Urinary bladder (tissue), 4 donors: Measurements from ENCODE around the gene C1QTNF1. TPM values are rescaled to one million over a fixed set of nuclear protein-coding genes. Genes with fewer than 3 reads are reported as not detected.
A peak's percentile ranks its signal among the peaks of the same experiment; 100 is the strongest.
"Not testable (repeated sequence)": the region's sequence is repeated elsewhere in the genome, so short reads cannot be mapped to it uniquely, and the experiment has no call there.

Experiments used
- DNase-seq: peaks from one replicate; pipeline ENCODE4 v3.0.0-alpha.2; 2015; ENCODE audit errors: extremely low spot score
- H3K27ac ChIP-seq: one replicate; pipeline ENCODE4 v1.5.1; 2013; ENCODE audit warnings: low read depth, mild to moderate bottlenecking, moderate library complexity
- H3K36me3 ChIP-seq: one replicate; pipeline ENCODE4 v1.6.1; 2013; ENCODE audit warnings: mild to moderate bottlenecking, moderate library complexity; ENCODE audit not compliant: insufficient read depth
- H3K4me1 ChIP-seq: one replicate; pipeline ENCODE4 v1.6.1; 2013; ENCODE audit warnings: mild to moderate bottlenecking, moderate library complexity; ENCODE audit not compliant: insufficient read depth
- H3K4me3 ChIP-seq: one replicate; pipeline ENCODE4 v1.5.1; 2013; ENCODE audit warnings: low read depth, low read length
- WGBS: extraction: QIAGEN DNeasy Blood & Tissue Kit; methylation state at CpG from one replicate; pipeline ENCODE4 v1.1.7; 2013; 5-methylcytosine and 5-hydroxymethylcytosine counted together
- polyA plus RNA-seq: library from polyadenylated mRNA; stranded (reverse); fragments of 200-250 nt; gene quantifications from one replicate; pipeline ENCODE4 v1.2.3, GENCODE V29; 2013
- total RNA-seq: library from RNA; depleted of rRNA; stranded (reverse); fragments of >200 nt; gene quantifications from one replicate; pipeline ENCODE4 v1.2.3, GENCODE V29; 2014
- donor health status: healthy with polysubstance abuse.
- donor health status: healthy.

C1QTNF1 gene
- total and polyA plus RNA-seq, 2 donors: 5.2 to 85.0 TPM

DNA sequence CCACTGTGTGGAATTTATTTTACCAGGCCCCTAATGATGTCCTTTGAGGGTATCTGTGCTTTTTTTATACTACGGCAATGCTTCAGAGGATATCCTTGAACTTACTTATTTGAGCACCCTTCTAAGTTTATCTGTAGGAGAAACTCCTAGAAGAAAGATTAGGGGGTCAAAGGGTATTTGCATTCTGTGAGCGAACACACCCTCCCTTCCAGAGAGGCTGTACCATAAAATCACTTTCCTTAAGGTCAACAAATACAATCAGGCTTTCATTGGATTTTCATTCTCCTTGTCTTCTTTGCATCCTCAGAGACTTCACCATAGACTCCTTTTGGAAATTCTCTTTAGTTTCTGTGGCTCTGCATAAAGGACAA, 4.7 kb upstream of the C1QTNF1 start:
- no peaks in the 10 kb centered on the region for H3K36me3 ChIP-seq
- DNase-seq: no peak
- no peaks in the 10 kb centered on the region for H3K4me1 ChIP-seq
- 75% methylated on average over 2 of the region's 2 CpGs for WGBS
- no peak overlapping the region for H3K27ac ChIP-seq
- H3K4me3 ChIP-seq: no peak overlapping the region

DNA sequence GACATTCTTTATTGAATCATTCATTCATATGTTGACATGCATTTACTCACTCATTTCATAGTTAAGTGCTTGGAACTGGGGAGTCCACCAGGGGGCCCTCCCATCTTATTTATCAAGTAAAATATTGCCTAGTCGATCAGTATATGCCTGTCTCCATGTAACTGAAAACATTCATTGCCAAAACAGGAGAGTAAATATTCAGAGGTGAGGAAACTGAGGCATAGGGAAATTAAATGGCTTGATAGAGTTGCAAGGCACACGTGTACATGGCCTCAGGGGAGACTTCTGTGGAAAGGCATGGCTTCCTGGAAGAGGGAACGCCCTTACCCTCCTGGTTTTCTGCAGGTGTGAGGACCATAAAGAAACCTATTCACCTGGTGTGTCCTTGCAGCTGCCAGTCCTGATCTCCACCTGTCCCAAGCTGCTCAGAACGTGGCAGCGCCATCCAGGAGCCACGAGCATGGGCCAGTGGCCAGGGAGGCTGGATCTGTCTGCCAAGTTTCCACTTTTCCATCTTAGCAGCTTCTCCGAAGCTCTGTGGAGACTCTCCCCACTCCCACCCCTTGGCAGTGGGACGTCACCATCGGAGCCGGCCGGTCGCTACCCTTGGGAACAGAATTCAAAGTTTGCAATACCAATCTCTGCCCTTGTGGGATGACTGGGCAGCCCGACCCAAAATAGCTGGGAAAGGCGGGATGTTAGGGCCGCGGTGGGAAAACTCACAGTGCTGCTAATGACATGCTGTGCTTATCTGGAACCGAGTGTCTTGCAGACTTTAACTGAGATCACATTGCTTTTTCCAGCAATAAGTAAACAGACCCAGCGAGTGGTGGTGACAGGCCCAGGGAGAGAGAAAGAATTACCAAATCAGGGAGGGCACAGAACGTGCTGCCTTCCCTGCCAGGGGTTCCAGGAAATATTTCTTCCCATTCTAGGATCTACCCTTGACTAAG, 4.1 kb upstream of the C1QTNF1 start:
- Histone ChIP-seq H3K4me1 (peaks cover under 1% of the 10 kb centered on the region), H3K27ac (no peak overlapping the region), H3K4me3 (no peak overlapping the region), H3K36me3 (no peaks in the 10 kb centered on the region)
- no peak for DNase-seq
- 20% methylated on average over 19 of the region's 19 CpGs for WGBS

DNA sequence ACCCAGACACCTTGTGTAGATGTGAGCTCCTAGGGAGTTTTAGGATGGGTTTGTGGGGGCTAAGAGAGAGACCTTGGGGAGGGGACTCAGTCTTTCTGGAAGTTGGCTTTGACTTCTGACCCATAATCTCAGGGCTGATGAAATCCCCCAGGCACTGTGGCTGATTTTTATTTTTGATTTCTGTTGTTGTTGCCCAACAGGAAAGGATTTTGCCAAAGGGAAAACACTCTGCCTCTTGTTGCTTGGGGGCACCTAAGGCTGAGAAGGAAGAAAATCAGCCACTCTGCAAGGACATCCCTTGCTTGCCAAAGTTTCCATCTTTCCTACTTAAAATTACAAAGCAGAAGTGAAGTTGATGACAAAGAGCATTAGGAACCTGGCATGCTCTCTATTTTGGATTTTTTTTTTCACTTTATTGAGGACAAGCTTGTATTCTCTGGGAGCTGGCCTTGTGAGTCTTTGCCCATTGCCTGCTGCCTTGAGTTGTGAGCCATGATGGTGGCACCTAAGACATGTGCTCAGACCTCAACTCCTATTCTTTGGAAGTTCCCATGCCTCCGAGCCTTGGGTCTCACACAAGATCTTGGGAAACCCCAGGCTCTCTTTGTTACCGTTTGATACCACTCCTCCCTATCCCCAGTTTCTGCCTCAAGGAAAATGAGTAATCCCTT, 3.2 kb upstream of the C1QTNF1 start:
- Histone ChIP-seq H3K36me3 (no peaks in the 10 kb centered on the region), H3K27ac (no peak overlapping the region), H3K4me3 (no peak overlapping the region), H3K4me1 (peaks cover 1% of the 10 kb centered on the region)
- WGBS: 67% methylated on average over 2 of the region's 2 CpGs
- DNase-seq: no peak

DNA sequence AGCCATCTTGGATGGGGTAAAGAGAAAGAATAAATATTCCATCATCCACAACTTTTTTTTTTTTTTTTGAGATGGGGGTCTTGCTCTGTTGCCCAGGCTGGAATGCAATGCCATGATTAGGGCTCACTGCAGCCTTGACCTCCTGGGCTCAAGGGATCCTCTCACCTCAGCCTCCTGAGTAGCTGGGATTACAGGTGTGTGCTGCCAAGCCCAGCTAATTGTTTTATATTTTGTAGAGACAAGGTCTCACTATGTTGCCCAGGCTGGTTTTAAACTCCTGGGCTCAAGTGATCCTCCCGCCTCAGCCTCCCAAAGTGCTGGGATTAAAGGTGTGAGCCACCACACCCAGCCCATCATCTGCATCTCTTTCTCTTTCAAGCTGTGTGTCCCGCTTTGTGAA, 2.0 kb upstream of the C1QTNF1 start:
- WGBS: 91% methylated on average over 2 of the region's 2 CpGs
- H3K36me3 ChIP-seq, DNase-seq, H3K4me3 ChIP-seq, H3K4me1 ChIP-seq, H3K27ac ChIP-seq: not testable (repeated sequence)

DNA sequence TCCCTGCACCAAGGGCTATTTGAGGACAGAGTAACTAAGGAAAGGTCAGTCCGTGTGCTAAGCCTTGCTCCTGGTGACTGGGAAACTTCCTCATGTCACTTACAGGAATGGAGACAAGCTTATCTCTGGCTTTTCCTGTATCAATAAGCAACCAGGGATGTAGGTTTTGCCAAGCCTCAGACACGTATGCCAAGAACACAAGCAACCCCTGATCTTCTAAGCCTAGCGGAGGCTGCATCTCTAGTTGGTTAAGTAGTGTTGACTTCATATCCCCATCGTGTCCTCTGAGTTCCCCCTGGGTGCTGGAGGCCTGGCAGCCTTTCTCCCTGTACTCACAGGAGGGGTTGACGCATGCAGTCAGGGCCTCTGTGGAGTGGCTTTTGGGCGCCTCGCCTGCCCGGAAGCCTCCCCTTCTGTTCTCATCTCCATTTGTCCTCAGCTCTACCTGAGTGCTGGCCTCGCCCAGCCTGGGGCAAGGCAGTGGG, 1.4 kb upstream of the C1QTNF1 start:
- Histone ChIP-seq H3K4me1 (peaks cover 1% of the 10 kb centered on the region), H3K36me3 (no peaks in the 10 kb centered on the region), H3K27ac (no peak overlapping the region), H3K4me3 (no peak overlapping the region)
- 85% methylated on average over 9 of the region's 9 CpGs for WGBS
- DNase-seq: no peak

DNA sequence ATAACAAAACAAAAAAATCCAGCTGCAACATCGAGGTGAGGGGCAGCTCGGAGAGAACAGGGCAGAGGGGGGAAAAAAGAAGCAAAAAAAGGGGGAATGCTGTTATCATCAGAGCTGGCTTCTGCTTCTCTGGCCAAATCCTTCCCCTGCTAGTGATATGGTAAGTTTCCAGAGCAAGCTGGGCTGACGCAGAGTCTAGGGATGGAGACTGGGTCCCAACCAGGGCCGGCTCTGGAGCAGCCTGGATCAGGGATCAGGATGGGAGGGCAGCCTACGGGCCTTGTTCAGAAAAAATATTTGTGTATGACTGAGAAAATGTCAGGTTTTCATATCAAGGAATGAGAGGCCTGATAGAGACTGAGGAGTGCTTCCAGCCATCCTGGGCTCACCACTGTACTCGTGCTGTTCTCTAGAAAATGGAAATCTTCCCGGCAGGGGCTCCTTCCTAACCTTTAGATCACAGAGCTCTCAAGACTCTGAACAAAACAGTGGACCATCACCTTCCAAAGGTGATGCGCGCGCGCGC, 726 bp upstream of the C1QTNF1 start:
- Histone ChIP-seq H3K4me3 (no peak overlapping the region), H3K36me3 (no peaks in the 10 kb centered on the region), H3K4me1 (peaks cover 1% of the 10 kb centered on the region), H3K27ac (no peak overlapping the region)
- no peak for DNase-seq
- WGBS: 78% methylated on average over 12 of the region's 12 CpGs

DNA sequence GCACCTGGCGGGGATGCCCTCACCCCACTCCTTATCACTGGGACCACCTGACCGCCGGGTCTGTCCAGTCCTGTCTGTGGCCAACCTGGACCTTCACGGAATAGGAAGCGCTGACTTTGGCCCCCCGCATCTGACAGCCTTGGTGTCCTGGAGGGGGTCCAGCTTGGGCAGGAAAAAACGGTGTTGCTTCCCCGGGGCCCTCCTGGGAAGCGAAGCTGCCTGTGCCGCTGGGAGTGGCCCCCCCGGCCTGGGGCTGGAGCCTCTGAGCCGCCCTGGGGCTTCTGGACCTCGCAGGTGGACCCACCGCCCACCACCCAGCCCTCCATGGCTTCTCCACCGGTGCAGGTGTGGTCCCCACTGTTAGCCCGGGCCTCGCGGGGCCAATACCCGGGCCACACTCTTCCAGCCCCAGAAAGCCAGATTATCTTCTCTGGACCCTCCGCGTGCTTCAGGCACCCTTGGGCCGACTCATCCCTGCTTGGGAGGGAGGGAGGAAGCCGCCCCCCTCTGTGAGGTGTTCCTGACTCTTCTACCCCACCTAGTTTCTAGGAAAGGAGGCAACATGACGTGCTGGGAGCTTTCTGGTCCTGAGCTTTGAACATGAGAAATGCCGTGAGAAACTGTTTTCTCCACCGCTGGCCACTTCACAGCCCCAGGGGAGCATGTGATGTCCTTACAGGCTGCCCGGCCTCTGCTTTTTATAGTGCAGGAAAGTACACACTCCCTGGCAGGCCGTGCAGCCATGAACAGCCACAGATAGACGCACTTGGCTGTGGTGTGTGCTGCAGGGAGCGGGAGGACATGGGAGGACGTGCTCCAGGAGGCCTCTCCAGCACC, 1.1 kb downstream of the C1QTNF1 start:
- peaks cover 1% of the 10 kb centered on the region for H3K4me1 ChIP-seq
- no peak for DNase-seq
- no peaks in the 10 kb centered on the region for H3K36me3 ChIP-seq
- peak overlapping the region; percentile 60 for H3K4me3 ChIP-seq
- 50% methylated on average over 31 of the region's 31 CpGs for WGBS
- no peak overlapping the region for H3K27ac ChIP-seq

DNA sequence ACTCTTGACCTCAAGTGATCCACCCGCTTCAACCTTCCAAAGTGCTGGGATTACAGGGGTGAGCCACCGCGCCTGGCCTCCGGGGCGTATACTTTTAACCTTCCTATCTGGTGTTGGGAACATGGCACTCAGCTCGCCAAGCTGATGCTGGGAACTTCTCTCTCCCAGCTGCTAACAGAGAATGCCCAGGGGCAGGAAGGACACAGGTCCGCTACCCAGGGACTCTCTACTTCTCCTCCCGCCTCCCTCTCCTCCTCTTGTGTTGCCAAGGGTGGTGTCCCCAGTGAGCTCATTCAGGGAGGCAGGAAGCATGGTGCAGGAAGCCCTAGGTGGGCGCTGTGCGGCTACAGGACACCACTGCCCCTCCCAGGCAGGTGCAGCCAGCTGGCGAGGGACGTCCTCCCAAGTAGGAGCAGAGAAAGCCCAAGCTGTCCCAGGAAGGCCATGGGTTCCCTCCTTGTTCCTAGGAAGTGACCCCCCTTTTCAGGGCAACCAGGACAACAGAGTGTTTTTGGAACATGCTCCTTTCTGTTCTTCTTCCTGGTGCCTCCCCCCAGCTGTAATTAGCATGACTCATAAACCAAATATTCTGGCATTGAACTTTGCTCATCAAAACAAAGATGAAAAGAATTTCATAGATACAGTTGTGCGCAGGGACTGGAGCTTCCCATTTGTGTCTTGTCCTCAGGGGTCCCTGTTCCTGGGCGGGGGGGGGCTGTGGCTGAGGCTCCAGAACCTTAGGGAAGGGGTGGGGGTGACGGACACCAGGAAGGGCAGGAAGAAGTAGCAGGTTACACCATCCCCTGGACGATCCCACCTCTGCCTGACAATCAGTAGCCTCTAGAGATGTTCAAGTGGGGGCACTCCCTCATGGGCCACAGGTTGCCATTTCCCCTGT, 2.7 kb downstream of the C1QTNF1 start:
- Histone ChIP-seq H3K4me1 (peaks cover 1% of the 10 kb centered on the region), H3K36me3 (no peaks in the 10 kb centered on the region), H3K27ac (no peak overlapping the region), H3K4me3 (no peak overlapping the region)
- DNase-seq: no peak
- 63% methylated on average over 16 of the region's 16 CpGs for WGBS

DNA sequence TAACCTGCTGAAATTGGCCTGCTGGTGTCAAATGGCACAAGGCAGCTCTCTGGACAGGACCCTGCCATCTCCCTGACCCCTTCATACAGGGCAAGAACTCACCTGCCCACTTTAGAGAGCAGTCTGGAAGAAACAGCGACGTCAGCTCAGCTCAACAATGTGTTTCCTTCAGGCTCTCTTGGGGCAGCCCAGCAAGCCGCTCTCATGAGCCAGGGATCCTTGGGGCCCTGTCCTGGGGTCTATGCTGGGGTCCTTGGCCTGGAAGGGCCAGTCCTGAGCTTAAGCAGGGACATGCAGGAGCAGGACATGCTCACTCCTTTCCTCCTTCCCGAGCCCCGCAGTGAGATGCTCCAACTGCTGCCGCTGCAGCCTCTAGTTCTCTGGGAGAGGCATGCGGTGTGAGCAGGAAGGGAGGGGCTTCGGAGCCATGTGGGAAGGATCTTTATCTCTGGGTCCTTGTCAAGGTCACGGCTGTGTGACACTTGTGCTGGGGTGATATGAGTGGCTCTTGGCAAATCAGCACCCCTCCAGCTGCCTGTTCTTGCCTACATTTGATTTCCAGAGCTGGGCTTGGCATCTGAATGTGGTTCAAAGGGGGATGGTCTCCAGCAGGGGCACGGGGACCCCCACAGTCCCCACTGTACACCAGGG, 3.4 kb downstream of the C1QTNF1 start:
- no peaks in the 10 kb centered on the region for H3K36me3 ChIP-seq
- DNase-seq: no peak
- peaks cover 1% of the 10 kb centered on the region for H3K4me1 ChIP-seq
- H3K27ac ChIP-seq: no peak overlapping the region
- WGBS: 32% methylated on average over 10 of the region's 10 CpGs
- no peak overlapping the region for H3K4me3 ChIP-seq

DNA sequence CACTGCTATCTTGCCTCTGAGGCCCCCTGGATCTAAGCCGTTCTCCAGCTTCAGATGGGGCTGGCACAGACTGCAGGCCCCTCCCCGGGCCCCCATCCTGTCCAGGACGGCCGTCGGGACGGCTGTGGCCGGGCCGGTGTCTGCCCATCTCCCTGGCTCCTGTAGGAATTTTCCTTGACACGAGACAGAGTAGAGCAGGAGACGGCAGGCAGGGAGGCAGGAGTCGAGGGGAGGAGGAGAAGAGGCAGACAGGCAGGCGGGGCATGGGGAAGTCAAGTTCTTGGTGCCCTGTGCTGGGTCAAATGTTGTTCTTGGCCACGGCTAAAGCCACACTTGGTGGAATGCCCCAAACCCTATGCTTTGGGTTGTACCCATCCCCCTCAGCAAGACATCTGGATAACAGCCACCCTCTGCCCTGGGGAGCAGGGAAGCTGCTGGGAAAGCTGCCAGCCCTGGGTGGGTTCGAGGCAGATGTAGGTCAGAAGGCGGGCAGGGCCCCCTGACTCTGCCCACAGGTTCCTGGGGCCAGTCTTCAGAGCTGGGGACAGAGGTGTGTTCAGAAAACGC, 4.0 kb downstream of the C1QTNF1 start:
- H3K4me3 ChIP-seq: no peak overlapping the region
- no peaks in the 10 kb centered on the region for H3K36me3 ChIP-seq
- WGBS: 19% methylated on average over 16 of the region's 16 CpGs
- peaks cover 1% of the 10 kb centered on the region for H3K4me1 ChIP-seq
- H3K27ac ChIP-seq: no peak overlapping the region
- DNase-seq: no peak

DNA sequence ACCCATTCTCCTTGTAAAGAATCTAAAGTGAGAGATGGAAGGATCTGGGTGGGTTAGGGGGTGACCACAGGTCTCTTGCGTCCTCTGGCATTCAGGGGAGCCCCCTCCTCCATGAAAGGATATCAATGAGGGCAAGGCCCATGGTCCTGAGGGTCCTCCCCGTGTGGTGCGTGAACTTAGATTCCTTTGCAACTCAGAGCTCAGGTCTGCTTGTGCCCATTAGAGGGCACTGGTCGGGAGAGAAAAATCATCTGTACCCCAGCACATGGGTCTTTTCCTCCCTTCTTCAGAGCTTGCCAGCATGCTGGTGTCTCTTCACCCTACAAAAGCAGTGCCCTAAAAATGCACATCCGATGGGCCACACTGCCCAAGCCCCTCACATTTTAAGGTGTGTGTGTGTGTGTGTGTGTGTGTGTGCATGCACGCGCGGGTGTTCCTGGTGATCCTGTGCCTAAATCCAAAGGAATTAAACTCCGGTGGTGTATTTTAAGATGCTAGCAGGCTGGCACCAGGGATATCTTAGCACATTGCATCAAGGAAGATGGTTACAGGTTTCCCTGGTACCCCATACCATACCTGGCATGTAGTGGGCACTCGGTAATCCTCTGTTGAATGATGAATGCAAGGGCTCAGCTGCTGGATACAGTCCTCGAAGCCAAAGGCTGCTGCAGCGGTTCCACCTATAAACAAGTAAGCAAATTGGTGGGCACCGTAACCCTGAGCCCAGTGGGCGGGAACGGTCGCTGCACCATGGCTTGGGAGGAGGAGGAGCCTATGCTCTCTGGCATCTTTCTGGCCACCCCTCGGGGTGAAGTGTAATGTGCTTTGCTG, 4.7 kb downstream of the C1QTNF1 start:
- peaks cover 1% of the 10 kb centered on the region for H3K4me1 ChIP-seq
- H3K36me3 ChIP-seq: no peaks in the 10 kb centered on the region
- H3K4me3 ChIP-seq: no peak overlapping the region
- DNase-seq: no peak
- H3K27ac ChIP-seq: no peak overlapping the region
- 76% methylated on average over 17 of the region's 17 CpGs for WGBS
